Activated CD4-positive, alpha-beta T cell treated with anti-CD3 and anti-CD28 coated beads, Interleukin-2, amount 50 U/mL, for 16 hours (primary cell): ENCODE measurements around the gene GLRA3.
"Not testable (repeated sequence)": the region's sequence is repeated elsewhere in the genome, so short reads cannot be mapped to it uniquely, and the experiment has no call there.

Source experiments
- DNase-seq: peaks from one replicate; pipeline ENCODE4 v3.0.0-alpha.2; 2020

Gene GLRA3

GRCh38 chr4:174650711-174651355 is 178.2 kb downstream of the GLRA3 start:
- DNase-seq = no peak

DNA sequence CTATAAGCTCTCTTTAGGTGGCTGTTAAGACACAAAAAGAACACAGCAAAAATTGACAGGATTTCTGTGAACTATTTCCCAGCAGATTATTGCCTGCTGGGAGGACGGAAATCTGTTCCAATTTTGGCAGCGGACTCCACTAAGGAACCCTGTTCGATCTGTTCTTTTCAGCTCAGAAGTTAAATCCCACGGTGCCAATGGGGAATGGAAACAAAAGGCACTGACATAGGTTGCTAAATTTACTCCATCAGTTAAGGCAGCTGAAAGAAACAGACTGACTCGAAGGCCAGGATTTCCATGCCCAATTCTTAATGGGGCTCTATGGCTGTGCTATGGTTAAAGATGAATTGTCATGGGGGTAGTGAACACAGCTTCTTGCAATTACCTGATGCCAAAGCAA is 180.2 kb downstream of the GLRA3 start:
- no peak for DNase-seq

DNA sequence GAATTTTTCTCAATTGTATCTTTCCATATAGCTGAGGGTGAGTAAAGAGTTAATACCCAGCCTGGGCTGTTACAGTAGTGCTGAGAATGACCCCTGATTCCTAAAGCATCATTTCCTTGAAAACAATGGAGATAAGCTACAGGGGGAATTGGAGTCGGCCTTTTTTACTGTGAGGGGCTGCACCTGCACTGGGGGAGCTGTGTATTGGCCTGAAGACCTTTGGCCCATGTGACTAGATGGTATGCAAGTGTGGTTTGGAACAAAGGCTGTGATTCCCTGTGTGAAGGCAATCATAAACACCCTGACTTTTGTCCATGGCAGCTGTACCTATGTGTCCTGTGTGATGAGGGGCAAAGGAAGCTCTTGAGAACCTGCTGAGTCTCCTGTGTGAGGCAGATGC is 182.7 kb downstream of the GLRA3 start:
- DNase-seq = no peak

- DNase-seq = no peak
These were observed 188.9 kb downstream of the GLRA3 start for GRCh38 chr4:174640146-174640545.

- DNase-seq = no peak
These were observed 193.3 kb downstream of the GLRA3 start for GRCh38 chr4:174635732-174636131.

DNA sequence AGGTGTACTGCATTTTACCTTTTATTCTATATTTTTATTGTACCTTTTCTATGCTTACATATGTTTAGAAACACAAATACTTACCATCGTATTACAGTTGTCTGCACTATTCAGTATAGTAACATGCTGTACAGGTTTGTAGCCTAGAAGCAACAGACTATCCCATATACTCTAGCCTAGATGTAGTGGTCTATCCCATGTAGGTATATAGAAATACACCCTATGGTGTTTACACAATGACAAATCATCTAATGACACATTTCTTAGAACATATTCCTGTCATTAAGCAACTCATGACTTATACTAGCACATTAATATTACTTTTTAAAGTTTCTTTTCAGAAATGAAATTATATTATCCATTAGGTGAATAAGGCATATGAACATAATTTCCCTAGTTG is 195.6 kb downstream of the GLRA3 start:
- DNase-seq = no peak

- peak; percentile 27 for DNase-seq
These were observed 196.9 kb downstream of the GLRA3 start for GRCh38 chr4:174631901-174632758.

- DNase-seq = not testable (repeated sequence)
These were observed 199.1 kb downstream of the GLRA3 start for GRCh38 chr4:174629907-174630450.

DNA sequence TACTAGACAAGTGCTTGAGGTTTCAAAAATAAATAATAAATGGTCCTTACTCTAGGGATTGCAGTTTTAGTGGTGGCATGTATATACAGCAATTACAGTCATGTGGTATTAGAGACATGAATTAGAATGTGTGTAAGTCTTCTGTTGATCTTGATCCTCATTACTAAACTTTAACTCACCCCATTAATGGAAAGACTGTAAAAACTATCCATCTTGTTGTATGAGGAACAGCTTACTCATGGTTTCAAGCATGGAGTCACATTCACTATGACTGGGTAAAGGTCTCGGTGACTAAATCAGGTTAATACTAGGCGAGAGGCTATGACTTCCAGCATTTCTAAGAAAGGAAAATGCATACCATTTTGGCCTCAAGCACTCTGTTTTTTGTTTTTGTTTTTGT is 199.8 kb downstream of the GLRA3 start:
- peak; percentile 13 for DNase-seq

- DNase-seq = no peak
These were observed 200.9 kb downstream of the GLRA3 start for GRCh38 chr4:174628191-174628590.

DNA sequence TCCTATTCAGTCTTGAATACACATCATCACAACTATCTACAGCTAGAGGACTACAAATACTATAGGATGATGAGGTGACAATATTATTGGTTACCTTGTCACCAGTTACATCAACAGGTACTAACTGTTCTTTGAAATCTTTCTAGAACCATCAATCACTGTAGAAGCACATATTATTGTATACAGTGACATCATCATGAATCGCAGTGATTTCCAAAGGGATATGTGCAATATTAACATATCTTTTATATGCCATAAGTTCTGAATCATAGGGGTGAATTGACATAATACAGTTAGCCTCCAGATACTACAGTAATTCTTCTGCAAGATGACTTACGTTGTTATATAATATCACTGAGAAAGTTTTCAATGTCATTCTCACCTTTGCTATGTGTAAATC is 201.6 kb downstream of the GLRA3 start:
- no peak for DNase-seq

DNA sequence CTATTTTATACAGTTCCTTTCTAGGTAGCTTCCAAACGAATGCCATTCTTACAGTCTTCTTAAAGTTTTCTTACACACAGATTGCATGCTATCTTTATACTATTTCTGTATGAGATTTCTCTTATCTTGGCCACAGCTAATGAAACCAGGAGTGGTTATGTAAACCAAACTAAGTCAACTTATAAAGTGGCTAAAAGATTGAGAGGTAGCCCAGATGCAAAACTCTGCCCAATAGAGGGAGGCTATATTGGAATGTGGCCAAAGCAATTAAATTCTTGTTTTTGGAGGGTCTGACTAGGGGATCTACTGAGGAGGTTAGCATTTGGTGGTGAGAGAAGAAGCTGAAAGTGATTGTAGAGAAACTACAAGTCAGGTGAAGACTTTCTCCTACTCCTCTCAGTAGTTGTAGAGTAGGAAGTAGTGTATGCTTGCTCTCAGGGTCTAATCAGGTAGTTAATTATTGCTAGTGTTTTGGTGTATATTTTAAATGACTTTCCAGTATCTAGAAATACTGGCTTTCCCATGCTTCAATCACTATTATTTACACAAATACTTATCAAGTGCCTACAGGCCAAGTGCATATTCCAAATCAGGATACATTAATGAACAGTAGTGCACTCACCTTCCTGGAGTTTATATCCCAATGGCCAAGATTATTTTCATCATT is 202.6 kb downstream of the GLRA3 start:
- no peak for DNase-seq

- DNase-seq = no peak
These were observed 212.4 kb downstream of the GLRA3 start for GRCh38 chr4:174616661-174617060.

DNA sequence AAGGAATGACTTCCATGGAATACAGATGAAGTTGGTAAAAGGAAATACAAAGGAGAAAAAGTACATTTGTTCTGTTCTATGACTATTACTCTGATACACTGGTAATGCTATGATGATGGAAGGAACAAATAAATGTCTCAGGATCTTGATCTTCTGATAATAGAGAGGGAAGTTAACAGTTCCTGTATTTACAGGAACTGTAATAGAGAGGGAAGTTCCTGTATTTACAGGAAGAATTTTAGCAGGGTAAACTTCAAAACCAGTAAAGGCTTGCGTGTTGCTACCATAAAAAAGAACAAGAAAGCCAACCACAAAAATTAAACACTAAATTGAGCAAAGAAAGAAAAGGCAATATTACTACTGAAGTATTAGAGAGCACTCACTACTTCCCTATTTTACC is 215.1 kb downstream of the GLRA3 start:
- DNase-seq = no peak

- no peak for DNase-seq
These were observed 217.3 kb downstream of the GLRA3 start for GRCh38 chr4:174611792-174612191.

GRCh38 chr4:174607792-174608191 is 221.3 kb downstream of the GLRA3 start:
- no peak for DNase-seq

GRCh38 chr4:174604198-174604597 is 224.8 kb downstream of the GLRA3 start:
- no peak for DNase-seq

DNA sequence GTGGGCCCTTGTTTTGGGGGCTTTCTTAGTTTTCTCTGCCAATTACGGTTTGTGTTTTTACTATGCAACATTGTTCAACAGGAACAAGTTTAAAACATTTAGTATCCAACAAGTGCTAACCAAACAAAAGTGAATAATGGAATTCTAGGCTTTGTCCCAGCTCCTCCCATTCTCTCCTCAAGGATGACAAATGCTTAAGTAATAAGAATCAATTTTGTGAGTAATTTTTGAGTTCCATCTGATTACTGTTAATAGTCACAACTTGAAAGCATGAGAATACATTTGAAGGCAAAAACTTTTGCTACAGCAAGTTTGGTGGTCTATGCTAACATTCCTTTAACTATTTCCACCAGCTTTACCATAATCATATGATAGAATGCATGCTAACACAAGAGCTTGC is 228.7 kb downstream of the GLRA3 start:
- DNase-seq = no peak

GRCh38 chr4:174598800-174599199 is 230.2 kb downstream of the GLRA3 start:
- no peak for DNase-seq

- no peak for DNase-seq
These were observed 232.5 kb downstream of the GLRA3 start for GRCh38 chr4:174596513-174596912.

DNA sequence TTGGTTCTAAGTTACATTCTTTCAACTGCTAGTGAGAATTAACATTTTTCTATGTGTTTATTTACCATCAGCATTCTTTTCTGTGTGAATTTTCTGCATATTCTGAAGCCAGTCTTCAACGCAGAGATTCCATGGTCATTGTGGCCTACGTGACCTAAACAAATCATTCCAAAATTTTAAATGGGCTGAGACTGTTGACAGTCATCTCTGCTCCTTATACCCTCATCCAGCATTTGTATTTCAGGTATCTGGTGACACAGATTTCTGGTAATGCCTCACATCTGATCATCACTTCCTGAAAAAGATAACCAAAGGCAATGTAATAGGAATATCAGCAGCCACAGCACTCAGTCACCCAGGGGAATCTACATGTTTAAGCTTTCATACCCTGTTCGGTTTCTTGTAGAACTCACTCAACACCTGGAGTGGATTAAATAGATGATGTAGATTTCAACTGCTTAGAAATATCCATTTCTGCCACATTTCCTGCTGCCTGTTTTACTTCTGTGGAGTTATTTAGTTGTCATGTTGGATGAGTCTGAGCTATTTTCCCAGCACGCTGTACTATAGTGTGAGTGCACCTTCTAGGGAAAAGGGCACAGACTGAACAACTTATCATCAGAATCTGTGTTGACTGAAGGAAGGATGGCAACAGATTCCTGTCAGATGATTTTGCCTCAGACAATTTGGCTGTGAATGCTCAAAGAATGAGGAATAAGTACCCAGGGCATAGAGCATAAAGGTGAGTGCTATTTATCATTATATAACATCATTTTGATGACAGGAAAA is 233.7 kb downstream of the GLRA3 start:
- DNase-seq = no peak

DNA sequence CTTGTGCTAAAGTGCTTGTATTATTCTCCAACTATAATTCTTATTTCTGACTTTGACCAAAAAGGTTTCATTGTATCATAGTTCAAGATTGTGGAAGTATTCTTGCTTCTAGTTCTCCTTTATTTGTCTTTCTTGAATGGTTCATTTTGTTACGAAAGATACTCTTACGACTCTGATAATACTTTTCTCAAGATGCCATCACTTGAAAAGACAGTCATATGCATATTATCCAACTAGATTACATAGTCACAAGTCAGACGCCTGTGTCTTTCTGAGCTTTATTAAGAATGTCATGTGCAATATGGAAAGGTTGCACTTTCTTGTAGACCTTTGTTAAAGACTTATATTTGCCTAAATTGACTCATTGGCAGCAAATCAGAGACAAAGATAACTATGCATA is 235.3 kb downstream of the GLRA3 start:
- DNase-seq = no peak

GRCh38 chr4:174592985-174593335 is 236.1 kb downstream of the GLRA3 start:
- no peak for DNase-seq
